Measurements from ENCODE around the gene EXOC6B. TPM values are rescaled to one million over a fixed set of nuclear protein-coding genes. Genes with fewer than 3 reads are reported as not detected.

The EXOC6B gene
- total RNA-seq, 4 donors from 2014 or later = 14.6 to 49.6 (median 19.3) TPM

DNA sequence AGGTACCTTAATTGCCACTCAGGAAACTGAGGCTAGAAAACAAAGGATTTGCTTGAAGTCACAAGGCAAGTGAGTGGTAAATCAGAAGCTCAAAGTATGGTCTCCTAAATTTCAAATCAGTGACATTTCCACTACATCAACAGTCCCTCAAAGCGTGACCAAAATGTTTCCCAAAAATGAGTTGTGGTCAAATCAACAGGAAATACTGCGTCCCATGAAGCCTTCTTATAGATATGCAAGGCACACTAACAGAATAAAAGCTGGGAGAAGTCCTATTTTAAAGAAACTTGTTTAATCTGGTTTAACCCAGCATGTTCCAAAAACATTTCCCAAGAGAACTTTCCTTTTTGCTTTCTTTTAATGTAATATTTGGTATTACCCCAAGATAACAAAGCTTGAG is 249.4 kb downstream of the EXOC6B start:
- Histone ChIP-seq H3K36me3 (no peaks in the 10 kb centered on the region), H3K4me1 (peaks cover 0 to 9% of the 10 kb centered on the region in 2 donors), H3K27ac (no peak overlapping the region), H3K4me3 (no peak overlapping the region), H3K27me3 (no peaks in the 10 kb centered on the region), H3K9me3 (no peaks in the 10 kb centered on the region)
- DNase-seq = no peak
- intact Hi-C loops (cut with DNase I; ENCODE audit: low total_unique reads) = loop anchor here (5.0 to 10.0 kb wide), 4 partner anchors 422 to 1044 kb away; no protein-coding TSS in a partner anchor
- in situ Hi-C loops (cut with MboI; ENCODE audit: low sequenced_read_pairs in 4 of 4) = loop anchor here (25.0 kb wide), 4 partner anchors 414 to 1039 kb away; no protein-coding TSS in a partner anchor
- TF ChIP-seq POLR2A (IDR thresholded peaks at IDR 0.05) = no peak
- TF ChIP-seq, protein P1, sequence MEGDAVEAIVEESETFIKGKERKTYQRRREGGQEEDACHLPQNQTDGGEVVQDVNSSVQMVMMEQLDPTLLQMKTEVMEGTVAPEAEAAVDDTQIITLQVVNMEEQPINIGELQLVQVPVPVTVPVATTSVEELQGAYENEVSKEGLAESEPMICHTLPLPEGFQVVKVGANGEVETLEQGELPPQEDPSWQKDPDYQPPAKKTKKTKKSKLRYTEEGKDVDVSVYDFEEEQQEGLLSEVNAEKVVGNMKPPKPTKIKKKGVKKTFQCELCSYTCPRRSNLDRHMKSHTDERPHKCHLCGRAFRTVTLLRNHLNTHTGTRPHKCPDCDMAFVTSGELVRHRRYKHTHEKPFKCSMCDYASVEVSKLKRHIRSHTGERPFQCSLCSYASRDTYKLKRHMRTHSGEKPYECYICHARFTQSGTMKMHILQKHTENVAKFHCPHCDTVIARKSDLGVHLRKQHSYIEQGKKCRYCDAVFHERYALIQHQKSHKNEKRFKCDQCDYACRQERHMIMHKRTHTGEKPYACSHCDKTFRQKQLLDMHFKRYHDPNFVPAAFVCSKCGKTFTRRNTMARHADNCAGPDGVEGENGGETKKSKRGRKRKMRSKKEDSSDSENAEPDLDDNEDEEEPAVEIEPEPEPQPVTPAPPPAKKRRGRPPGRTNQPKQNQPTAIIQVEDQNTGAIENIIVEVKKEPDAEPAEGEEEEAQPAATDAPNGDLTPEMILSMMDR (IDR thresholded peaks at IDR 0.05 in 4 of 5, conservative IDR thresholded peaks at IDR 0.05 in 1 of 5) = no peak
- ATAC-seq = no peak

DNA sequence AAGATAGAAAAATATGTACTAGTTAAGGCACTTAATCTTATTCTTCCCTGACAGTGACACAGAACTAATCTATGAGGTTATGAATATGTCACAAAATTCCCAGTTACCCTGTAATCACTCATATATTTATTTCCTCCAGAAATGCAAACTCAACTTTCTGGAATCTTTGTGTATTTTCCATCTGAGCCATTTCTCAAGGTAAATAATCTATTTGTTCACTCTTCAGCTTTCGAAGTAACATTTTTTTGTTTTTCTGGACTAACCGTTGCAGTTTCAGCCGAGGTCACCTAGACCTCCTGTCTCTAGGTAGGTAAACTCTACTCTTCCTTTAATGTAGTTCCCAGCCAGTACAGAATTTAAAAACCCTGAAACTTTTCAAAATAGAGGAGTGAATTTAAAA is 250.9 kb downstream of the EXOC6B start:
- no peak for TF ChIP-seq POLR2A (IDR thresholded peaks at IDR 0.05)
- TF ChIP-seq, protein P1 (IDR thresholded peaks at IDR 0.05 in 4 of 5, conservative IDR thresholded peaks at IDR 0.05 in 1 of 5) = no peak
- Histone ChIP-seq H3K4me1 (peaks cover 0 to 9% of the 10 kb centered on the region in 2 donors), H3K27ac (no peak overlapping the region), H3K36me3 (no peaks in the 10 kb centered on the region), H3K4me3 (no peak overlapping the region), H3K27me3 (no peaks in the 10 kb centered on the region), H3K9me3 (no peaks in the 10 kb centered on the region)
- ATAC-seq (no peak), DNase-seq (no peak)
- in situ Hi-C loops (cut with MboI; ENCODE audit: low sequenced_read_pairs in 4 of 4) (loop anchor here (25.0 kb wide), 4 partner anchors 413 to 1038 kb away; no protein-coding TSS in a partner anchor), intact Hi-C loops (cut with DNase I; ENCODE audit: low total_unique reads) (loop anchor here (5.0 to 10.0 kb wide), 4 partner anchors 420 to 1043 kb away; no protein-coding TSS in a partner anchor)

DNA sequence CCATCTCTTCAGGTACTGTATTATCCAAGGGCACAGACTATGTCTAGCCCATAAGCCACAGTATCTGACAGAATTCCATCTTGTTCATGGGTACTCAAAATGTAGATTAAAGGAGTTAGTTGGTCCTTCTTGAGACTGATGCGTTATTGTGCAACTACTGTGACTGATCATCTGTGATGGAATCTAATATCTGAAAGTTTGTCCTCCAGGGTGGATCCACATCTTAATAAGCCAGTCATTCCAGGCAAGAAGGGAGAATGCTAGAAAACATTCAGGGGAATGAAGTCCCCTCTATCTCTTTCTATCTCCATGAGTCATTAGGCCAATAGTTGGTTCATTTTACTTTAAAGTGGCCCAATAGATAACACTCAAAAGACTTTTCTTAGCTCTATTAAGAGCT is 252.6 kb downstream of the EXOC6B start:
- Histone ChIP-seq H3K27ac (no peak overlapping the region), H3K4me3 (no peak overlapping the region), H3K27me3 (no peaks in the 10 kb centered on the region), H3K4me1 (no peaks in the 10 kb centered on the region), H3K36me3 (no peaks in the 10 kb centered on the region), H3K9me3 (no peaks in the 10 kb centered on the region)
- no peak for ATAC-seq
- DNase-seq = no peak
- no peak for TF ChIP-seq POLR2A (IDR thresholded peaks at IDR 0.05)
- TF ChIP-seq, protein P1 (IDR thresholded peaks at IDR 0.05 in 4 of 5, conservative IDR thresholded peaks at IDR 0.05 in 1 of 5) = no peak
- in situ Hi-C loops (cut with MboI; ENCODE audit: low sequenced_read_pairs in 4 of 4) (no loop called here), intact Hi-C loops (cut with DNase I; ENCODE audit: low total_unique reads) (loop anchor here (10.0 kb wide), 1 partner anchor 418 kb away; no protein-coding TSS in a partner anchor)

DNA sequence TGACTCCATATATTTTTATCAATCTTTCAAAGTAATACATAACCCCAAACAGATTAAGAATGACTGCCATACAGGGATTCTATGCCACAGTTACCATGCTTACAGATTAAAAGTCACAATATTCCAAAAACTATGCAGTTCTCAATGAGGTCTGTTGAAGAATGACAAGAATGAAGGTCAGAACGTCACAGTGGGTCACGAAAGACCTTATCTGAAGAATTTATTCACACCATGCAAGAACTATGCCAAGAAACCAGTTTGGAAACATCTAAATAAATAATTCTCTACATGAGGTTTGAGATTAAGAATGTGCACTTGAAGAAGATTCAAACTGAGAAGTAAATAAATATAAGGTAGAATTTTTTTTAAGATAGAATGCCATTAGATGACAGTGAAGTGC is 253.3 kb downstream of the EXOC6B start:
- intact Hi-C loops (cut with DNase I; ENCODE audit: low total_unique reads) (loop anchor here (10.0 kb wide), 1 partner anchor 418 kb away; no protein-coding TSS in a partner anchor), in situ Hi-C loops (cut with MboI; ENCODE audit: low sequenced_read_pairs in 4 of 4) (no loop called here)
- Histone ChIP-seq H3K9me3 (no peaks in the 10 kb centered on the region), H3K4me3 (no peak overlapping the region), H3K36me3 (no peaks in the 10 kb centered on the region), H3K27ac (no peak overlapping the region), H3K4me1 (no peaks in the 10 kb centered on the region), H3K27me3 (no peaks in the 10 kb centered on the region)
- ATAC-seq = no peak
- DNase-seq = no peak
- TF ChIP-seq, protein P1 (IDR thresholded peaks at IDR 0.05 in 4 of 5, conservative IDR thresholded peaks at IDR 0.05 in 1 of 5) = no peak
- no peak for TF ChIP-seq POLR2A (IDR thresholded peaks at IDR 0.05)

DNA sequence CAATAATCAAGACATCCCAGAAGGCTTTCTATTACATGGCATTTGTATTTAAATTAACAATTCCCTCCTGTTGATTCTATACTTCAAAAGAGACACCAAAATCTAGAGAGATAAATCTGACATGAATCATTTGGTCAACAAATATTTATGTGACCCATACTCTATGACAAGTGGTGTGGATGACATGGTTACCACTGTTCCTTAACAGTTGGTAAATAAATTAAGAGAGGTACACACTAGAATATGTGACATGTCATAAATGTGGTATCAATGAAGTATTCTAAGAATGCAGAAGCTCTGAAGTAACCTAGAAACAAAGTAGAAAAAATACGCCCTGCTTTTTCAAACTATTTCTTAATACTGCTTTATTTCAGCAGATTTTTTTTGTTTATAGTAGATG is 255.4 kb downstream of the EXOC6B start:
- no peak overlapping the region for H3K27ac ChIP-seq
- H3K36me3 ChIP-seq = no peaks in the 10 kb centered on the region
- intact Hi-C loops (cut with DNase I; ENCODE audit: low total_unique reads) (loop anchor here (10.0 kb wide), 1 partner anchor 416 kb away; no protein-coding TSS in a partner anchor), in situ Hi-C loops (cut with MboI; ENCODE audit: low sequenced_read_pairs in 4 of 4) (no loop called here)
- no peak for ATAC-seq
- no peaks in the 10 kb centered on the region for H3K27me3 ChIP-seq
- H3K9me3 ChIP-seq = no peaks in the 10 kb centered on the region
- no peak for DNase-seq
- H3K4me3 ChIP-seq = no peak overlapping the region
- no peak for TF ChIP-seq POLR2A (IDR thresholded peaks at IDR 0.05)
- TF ChIP-seq, protein P1 (IDR thresholded peaks at IDR 0.05 in 4 of 5, conservative IDR thresholded peaks at IDR 0.05 in 1 of 5) = no peak
- H3K4me1 ChIP-seq = no peaks in the 10 kb centered on the region

Data from gastrocnemius medialis (tissue), 4 donors.